CD4-positive, alpha-beta T cell treated with Interleukin-17A for 4 hours (primary cell): Measurements from ENCODE around the gene PLXDC2.

Experiments used
- DNase-seq: peaks from one replicate; pipeline ENCODE4 v3.0.0-alpha.2; 2020; ENCODE audit warnings: mixed read lengths

PLXDC2 gene

GRCh38 chr10:20299034-20299736 is 483.0 kb downstream of the PLXDC2 start:
- DNase-seq = no peak

DNA sequence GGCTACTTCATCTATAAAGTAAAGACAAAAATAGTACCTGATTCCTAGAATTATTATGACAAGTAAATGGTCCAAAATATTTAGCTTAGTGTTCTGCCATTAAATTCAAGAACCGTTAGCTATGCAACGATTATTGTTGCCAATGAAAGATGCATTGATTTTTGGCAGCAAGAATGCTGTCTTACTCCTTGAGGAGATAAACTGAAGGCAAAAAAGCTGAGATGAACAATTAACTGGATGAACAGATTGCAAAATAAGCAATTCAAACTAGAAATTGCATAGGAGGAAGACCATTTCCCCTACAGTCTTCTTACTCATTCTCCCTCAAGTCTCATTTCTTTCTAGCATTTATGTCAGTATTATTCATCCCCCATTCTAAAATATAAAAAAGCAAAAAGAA is 484.5 kb downstream of the PLXDC2 start:
- DNase-seq = no peak

DNA sequence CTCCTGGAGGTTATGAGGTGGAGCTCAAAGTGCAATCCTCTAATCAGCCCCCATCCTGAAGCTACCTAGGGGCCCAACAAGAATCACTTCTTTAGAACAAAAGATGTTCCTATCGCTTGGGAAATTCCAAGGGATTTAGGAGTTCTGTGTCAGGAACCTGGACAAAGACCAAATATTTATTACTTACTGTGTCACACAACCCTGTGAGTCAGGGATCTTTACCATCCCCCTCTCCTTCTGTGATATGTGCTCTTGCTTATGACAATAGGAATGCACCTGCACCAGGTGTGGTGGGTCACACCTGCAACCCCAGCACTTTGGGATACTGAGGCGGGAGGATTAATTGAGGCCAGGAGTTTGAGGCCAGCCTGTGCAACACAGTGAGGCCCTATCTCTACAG is 485.8 kb downstream of the PLXDC2 start:
- DNase-seq = no peak

DNA sequence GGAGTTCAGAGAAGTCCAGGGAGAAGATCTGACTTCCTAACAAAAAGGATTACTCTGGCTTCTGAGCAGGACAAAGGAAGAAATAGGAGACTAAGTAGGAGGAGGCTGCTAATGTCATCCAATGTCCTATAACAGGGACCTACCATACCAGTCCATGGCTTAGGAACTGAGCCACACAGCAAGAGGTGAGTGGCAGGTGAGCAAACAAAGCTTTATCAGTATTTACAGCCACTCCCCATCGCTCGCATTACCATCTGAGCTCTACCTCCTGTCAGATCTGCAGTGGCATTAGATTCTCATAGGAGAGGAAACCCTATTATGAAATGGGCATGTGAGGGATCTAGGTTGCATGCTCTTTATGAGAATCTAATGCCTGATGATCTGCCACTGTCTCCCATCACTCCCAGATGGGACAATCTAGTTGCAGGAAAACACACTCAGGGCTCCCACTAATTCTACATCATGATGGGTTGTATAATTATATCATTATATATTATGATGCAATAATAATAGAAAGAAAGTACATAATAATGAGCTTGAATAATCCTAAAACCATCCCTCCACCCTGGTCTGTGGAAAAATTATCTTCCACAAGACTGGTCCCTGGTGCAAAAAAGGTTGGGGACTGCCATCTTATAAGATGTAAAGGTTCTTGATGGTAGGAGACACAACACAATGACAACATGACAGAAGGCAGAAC is 487.4 kb downstream of the PLXDC2 start:
- DNase-seq = no peak

DNA sequence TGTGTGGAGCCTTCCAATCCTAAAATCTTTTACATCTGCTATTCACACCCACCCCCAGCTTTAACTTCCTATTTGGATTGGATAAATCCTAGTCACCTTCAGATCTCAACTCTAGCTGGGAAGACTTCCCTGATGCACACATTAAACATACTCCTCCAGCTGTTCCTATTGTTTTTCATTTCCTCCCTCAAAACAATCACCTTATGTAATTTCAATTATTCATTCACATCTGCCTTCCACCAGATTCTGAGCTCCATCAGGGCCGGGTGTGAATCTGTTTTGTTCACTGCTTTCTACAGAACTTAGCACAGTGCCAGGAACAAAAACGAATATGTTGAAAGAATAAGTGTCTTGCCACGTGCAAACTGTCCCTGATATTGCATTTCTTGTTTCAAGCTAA is 497.4 kb downstream of the PLXDC2 start:
- no peak for DNase-seq

GRCh38 chr10:20314431-20314830 is 498.2 kb downstream of the PLXDC2 start:
- DNase-seq = no peak

- no peak for DNase-seq
Observed at GRCh38 chr10:20327954-20328353, 511.7 kb downstream of the PLXDC2 start.

- no peak for DNase-seq
Observed at GRCh38 chr10:20330246-20330645, 514.0 kb downstream of the PLXDC2 start.

- no peak for DNase-seq
Observed at GRCh38 chr10:20334559-20334958, 518.3 kb downstream of the PLXDC2 start.
